Tibial nerve (tissue), 4 donors: ENCODE results near the gene KPNA6.

Source experiments
- CTCF ChIP-seq, 5 experiments: fragments of 200-600 bp in 3 of 5; fragments of 450-650 bp in 2 of 5; sonication (generic) in 3 of 5; IDR thresholded peaks; one replicate each; pipeline ENCODE4 v1.5.1; 2016 to 2019; ENCODE audit warnings: antibody characterized with exemption in 5 of 5, mild to moderate bottlenecking in 3 of 5, moderate library complexity in 2 of 5
- EP300 ChIP-seq, 2 donors: sonication (generic); formaldehyde crosslinking; IDR thresholded peaks; one replicate each; pipeline ENCODE4 v1.6.1; 2017; ENCODE audit warnings: antibody characterized with exemption in 2 of 2, mild to moderate bottlenecking in 1 of 2
- POLR2A ChIP-seq, 2 donors: fragments of 450-650 bp; IDR thresholded peaks; one replicate each; pipeline ENCODE4 v1.6.1; 2017; ENCODE audit warnings: antibody characterized with exemption in 2 of 2, mild to moderate bottlenecking in 2 of 2, moderate library complexity in 2 of 2

GRCh38 chr1:32077451-32077850 lies 30.4 kb upstream of the KPNA6 start:
- TF ChIP-seq CTCF (IDR thresholded peaks at IDR 0.05) (no peak), EP300 (IDR thresholded peaks at IDR 0.05) (no peak), POLR2A (IDR thresholded peaks at IDR 0.05) (no peak)
